Stimulated activated CD4-positive, alpha-beta T cell treated with anti-CD3 and anti-CD28 coated beads, Interleukin-4, amount 100 ng/mL, for 48 hours (primary cell): ENCODE data around the gene PCDHGC5.
A peak's percentile ranks its signal among the peaks of the same experiment; 100 is the strongest.

ENCODE experiments used
- DNase-seq, 2 donors: peaks; one replicate each; pipeline ENCODE4 v3.0.0-alpha.2; 2020; ENCODE audit warnings: low read depth in 2 of 2

The PCDHGC5 gene

GRCh38 chr5:141490771-141491170 lies 1.9 kb downstream of the PCDHGC5 start:
- DNase-seq = no peak

GRCh38 chr5:141491323-141492167 lies 2.7 kb downstream of the PCDHGC5 start:
- DNase-seq = no peak

GRCh38 chr5:141492168-141492885 lies 3.4 kb downstream of the PCDHGC5 start:
- no peak for DNase-seq

GRCh38 chr5:141493500-141494422 lies 4.9 kb downstream of the PCDHGC5 start:
- DNase-seq = no peak

- no peak for DNase-seq
These were observed 6.0 kb downstream of the PCDHGC5 start for GRCh38 chr5:141494761-141495452.

GRCh38 chr5:141495453-141495811 lies 6.6 kb downstream of the PCDHGC5 start:
- no peak for DNase-seq

GRCh38 chr5:141496038-141496437 lies 7.2 kb downstream of the PCDHGC5 start:
- no peak for DNase-seq

- DNase-seq = no peak
These were observed 12.9 kb downstream of the PCDHGC5 start for GRCh38 chr5:141501761-141502160.

GRCh38 chr5:141503681-141504080 lies 14.8 kb downstream of the PCDHGC5 start:
- DNase-seq = no peak

- DNase-seq = no peak
These were observed 15.3 kb downstream of the PCDHGC5 start for GRCh38 chr5:141504216-141504615.

- no peak for DNase-seq
These were observed 17.7 kb downstream of the PCDHGC5 start for GRCh38 chr5:141506381-141507155.

GRCh38 chr5:141507387-141508091 lies 18.7 kb downstream of the PCDHGC5 start:
- no peak for DNase-seq

- DNase-seq = no peak
These were observed 19.5 kb downstream of the PCDHGC5 start for GRCh38 chr5:141508440-141508797.

- DNase-seq = no peak
These were observed 20.1 kb downstream of the PCDHGC5 start for GRCh38 chr5:141508798-141509611.

- DNase-seq = no peak
These were observed 21.3 kb downstream of the PCDHGC5 start for GRCh38 chr5:141510160-141510559.

- DNase-seq = no peak
These were observed 22.1 kb downstream of the PCDHGC5 start for GRCh38 chr5:141510850-141511601.

- no peak for DNase-seq
These were observed 23.0 kb downstream of the PCDHGC5 start for GRCh38 chr5:141511771-141512325.

- DNase-seq = peak; percentile 83 to 95
These were observed 23.6 kb downstream of the PCDHGC5 start for GRCh38 chr5:141512390-141512910.
